Endometrial microvascular endothelial cells (primary cell): Measurements from ENCODE around the gene TGIF2. TPM values are rescaled to one million over a fixed set of nuclear protein-coding genes. Genes with fewer than 3 reads are reported as not detected.
"Not testable (repeated sequence)": the region's sequence is repeated elsewhere in the genome, so short reads cannot be mapped to it uniquely, and the experiment has no call there.

Source experiments
- in situ Hi-C: cut with HindIII; loops from 2 replicates; pipeline ENCODE4 v1.10.0; 2017; ENCODE audit warnings: low sequenced_read_pairs, low pct_unique_long_range_greater_than_20kb; ENCODE audit errors: inconsistent ontology term
- total RNA-seq: library from RNA; depleted of rRNA; stranded (reverse); fragments of >200 nt; gene quantifications from one replicate; pipeline ENCODE4 v1.2.3, GENCODE V29; 2015; ENCODE audit errors: inconsistent ontology term

TGIF2 gene
- total RNA-seq, 1 donor from 2014 or later: 21.9 TPM

DNA sequence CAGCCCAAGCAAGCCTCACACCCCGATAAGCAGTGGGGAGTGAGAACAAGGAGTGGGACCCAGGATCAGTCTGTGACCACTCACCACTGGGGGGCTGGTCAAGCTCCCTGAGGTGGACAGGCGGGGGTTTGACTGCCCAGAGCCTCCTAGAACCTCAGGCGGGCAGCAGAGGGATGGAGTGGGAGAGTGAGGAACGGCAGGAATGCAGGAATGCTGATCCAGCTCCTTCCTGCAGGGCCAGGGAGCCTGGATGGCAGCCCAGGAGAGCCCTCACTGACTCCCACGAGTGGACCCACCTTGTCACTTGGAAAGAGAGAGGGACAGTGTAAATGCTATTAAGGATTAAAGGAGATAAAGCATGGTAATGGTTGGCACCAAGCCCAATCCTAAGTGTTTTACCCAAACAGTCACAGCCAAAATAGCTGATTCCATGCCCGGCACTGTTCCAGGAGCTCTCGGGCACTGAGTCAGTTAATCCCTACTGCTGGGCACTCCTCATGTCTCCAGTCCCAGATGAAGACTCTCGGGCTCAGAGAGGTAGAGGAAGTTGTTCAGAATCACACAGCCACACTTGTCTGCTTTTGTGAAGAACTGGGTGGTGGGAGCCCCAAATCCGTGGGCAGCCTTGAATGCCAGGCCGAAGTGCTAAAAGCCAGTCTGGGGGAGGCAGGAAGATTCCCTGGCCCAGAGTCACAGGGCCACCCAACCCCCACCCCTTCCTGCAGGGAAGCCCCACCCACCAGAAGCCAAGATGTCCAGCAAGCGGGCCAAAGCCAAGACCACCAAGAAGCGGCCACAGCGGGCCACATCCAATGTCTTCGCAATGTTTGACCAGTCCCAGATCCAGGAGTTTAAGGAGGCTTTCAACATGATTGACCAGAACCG, 29.0 kb upstream of the TGIF2 start:
- in situ Hi-C loops: no loop called here

DNA sequence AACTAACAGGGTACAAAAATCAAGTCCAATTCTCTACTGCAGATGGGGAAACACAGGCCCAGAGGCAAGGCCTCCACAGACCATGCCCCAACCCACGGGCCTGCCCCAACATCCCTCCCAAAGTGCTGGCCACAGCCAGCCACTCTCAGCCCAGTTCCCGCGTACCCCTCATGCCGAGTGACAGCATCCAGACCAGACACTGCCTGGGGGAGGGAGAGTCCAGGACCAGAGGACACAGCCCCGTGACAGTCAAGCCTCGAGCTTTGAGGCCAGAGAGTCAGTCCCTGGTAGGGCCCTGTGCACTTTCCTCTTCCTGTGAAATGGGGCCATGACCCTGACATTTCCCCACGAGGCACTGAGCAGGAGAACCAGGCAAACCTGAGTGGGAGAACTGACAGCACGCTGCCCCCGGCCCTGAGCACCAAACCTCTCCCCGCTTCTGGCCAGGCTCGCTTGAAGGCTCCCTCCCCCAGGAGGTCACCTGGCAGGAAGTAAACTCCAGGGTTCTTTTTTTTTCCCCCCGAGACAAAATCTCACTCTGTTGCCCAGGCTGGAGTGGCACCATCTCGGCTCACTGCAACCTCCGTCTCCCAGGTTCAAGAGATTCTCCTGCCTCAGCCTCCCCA, 27.2 kb upstream of the TGIF2 start:
- in situ Hi-C loops: no loop called here

DNA sequence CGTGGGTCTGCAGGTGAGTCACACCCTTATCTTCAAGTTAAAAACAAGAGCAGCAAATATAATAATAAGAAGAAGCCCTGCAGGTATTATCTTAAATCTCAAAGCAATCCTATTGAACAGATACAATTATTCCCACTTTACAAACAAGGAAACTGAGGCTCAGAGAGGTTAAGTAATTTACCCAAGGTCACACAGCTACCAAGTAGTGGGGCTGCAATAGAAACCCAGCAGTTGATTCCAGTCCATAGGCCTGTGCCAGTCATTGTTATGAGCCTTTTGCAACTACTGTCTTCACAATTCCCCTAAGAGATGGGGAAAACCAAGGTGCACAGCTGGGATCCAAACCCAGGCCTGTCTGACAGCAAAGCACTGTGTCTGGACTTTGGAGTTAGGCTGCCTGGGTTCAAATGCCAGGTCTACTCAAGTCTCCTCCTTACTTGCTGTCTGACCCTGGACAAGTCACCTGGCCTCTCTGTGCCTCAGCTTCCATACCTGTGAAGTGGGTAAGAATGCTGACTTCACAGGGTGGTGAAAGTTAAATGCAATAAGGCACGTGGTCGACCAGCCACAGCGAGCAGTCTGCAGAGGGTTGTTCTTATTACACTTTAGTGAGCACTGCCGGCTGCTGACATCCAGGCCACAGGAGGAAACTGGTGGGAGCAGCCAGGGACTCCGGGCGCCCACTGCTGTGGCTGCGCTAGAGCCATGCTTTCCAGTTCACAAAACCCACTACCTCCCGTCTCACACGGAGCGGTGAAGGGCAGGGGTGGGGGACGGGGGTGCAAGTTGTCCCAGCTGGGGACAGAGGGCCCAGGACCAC, 26.0 kb upstream of the TGIF2 start:
- in situ Hi-C loops: no loop called here

DNA sequence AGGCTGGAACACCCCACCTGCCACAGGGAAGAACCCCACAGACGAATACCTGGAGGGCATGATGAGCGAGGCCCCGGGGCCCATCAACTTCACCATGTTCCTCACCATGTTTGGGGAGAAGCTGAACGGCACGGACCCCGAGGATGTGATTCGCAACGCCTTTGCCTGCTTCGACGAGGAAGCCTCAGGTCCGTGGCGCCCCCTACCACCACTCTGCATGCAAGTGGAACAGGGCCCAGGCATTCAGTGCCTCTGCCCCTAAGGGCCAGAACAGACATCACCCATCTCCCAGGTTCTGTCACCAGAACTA, 25.4 kb upstream of the TGIF2 start:
- in situ Hi-C loops: no loop called here

DNA sequence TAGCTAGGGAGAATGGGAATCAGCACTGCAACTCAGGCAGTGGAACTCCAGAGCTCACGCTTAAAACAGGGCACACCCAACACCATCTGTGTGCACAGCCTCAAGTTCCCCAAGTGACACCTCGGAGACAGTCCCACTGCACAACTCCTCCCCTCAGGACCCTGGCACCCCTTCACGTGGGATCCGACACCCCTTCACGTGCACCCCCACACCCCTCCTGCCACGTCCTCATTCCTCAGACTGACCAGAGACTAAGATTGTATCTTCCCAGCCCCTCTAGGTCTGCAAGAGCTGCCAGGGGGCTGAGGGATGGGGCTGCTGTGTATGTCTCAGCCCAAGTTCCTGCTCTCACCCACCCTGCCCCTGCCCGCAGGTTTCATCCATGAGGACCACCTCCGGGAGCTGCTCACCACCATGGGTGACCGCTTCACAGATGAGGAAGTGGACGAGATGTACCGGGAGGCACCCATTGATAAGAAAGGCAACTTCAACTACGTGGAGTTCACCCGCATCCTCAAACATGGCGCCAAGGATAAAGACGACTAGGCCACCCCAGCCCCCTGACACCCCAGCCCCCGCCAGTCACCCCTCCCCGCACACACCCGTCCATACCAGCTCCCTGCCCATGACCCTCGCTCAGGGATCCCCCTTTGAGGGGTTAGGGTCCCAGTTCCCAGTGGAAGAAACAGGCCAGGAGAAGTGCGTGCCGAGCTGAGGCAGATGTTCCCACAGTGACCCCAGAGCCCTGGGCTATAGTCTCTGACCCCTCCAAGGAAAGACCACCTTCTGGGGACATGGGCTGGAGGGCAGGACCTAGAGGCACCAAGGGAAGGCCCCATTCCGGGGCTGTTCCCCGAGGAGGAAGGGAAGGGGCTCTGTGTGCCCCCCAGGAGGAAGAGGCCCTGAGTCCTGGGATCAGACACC, 24.4 kb upstream of the TGIF2 start:
- in situ Hi-C loops: no loop called here

DNA sequence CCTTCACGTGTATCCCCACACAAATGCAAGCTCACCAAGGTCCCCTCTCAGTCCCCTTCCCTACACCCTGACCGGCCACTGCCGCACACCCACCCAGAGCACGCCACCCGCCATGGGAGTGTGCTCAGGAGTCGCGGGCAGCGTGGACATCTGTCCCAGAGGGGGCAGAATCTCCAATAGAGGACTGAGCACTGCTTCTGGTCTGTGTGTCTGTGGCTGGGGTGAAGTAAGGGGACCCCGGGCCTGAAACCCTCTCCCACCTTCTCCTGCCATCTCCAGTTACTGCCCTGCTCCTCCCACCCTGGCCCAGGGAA, 23.8 kb upstream of the TGIF2 start:
- in situ Hi-C loops: no loop called here

DNA sequence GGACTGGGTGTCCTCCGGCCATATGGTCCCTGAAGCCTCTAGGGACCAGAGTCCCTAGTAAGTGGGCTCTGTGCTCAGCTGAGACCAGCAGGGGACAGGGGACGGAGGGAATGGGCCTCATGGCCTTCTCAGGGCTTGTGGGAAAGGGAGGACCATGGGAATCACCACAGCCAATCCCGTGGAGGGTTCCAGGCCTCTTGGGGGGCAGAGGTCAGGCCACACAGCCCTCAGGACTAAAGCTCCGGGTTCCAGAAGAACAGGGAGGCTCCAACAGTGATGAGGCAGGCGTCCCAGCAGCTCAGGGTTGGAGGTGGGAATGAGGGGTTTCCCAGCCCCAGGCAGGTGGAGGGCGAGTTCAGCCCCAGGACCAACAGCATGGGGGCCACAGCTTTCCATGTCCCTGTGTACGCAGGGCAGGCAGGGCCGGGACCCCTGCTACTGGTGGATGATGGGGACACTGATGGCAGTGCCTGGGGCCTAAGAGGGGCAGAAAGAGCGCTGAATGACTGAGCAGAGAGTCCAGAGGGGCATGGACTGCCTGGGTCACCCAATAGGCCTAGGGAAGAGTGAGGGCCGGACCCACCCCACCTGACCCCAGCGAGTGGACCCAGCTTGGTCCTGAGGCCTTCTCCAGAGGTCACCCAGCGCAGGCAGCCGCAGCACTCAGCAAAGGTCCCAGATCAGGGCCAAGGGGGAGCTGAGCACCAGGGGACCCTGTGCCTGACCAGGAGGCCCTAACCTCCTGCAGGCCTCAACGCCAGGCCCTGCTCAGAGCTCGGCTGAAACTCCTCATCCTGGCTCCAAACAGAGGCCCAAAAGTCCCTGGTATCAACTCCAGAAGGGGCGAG, 23.2 kb upstream of the TGIF2 start:
- in situ Hi-C loops: no loop called here

DNA sequence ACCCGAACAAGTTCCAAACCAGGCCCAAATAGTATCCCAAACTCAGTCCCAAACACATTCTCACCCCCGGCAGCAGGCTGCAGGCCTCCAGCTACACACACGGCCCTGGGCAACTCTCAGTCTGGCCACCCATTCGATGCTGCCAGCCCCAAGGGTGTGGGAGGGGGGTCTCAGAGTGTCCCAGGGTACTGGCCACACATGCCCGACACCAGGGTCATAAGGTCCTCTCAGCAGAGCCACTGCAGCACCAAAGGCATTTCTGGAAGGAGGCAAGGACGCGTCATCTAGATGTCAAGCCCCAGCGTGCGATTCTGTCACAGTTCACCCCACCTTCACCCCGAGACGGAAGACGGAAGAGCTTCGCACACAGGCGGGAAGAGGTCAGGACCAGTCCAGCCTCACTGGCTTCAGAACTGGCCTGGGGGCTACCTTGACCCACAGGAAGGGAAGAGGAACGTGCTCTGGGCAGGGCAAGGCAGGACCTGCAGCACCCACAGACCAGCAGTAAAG, 22.6 kb upstream of the TGIF2 start:
- in situ Hi-C loops: no loop called here

DNA sequence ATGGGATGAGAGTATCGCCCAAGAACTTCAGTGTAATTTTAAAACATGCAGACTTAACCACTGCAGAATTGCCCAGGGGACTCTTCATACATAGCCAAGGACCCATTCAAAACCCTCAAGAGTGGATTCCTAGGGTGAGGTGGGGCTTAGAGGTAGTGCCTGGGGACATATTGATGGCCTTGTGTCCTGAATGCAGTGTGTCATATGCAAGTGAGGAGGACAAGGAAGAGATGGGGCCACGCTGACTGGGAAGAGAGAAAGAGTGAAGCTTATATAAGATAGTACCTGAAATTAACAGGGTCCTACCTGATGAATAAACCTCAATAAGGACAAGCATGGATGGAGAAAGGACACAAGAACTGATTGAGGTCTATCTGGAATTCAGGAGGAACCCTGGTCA, 18.1 kb upstream of the TGIF2 start:
- in situ Hi-C loops: no loop called here

DNA sequence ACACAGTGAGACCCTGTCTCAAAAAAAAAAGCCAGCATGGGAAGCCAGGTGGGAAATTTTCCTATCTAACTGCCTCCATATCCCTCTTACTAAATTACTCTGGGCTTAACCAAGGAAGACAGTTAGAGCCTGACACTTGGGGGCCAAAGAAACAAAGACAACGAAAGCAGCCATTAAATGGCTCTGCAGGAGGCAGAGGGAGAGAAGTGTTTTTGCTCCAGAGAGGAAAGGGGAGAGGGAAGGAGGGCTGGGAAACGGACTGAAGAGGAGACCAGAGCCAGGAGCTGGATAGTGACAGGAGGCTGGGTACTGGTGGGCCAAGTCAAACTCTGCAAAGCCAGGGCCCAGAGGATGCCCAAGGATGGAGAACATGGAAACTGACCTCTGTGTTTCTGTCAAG, 10.7 kb upstream of the TGIF2 start:
- in situ Hi-C loops: no loop called here

DNA sequence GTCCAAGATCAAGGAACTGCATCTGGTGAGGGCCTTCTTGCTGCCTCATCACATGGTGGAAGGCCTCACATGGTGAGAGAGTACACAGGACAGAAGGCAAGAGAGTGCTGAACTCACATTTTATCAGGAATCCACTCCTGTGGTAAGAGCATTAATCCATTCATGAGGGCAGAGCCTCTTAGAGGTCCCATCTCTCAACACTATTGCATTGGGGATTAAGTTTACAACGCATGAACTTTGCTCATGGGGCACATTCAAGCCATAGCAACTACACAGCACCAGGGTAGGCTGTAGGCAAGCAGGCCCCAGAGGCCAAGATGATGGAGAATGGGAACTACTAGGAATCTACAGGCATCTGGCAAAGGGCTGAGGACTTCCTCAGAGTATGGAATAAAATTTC, 10.0 kb upstream of the TGIF2 start:
- in situ Hi-C loops: no loop called here

DNA sequence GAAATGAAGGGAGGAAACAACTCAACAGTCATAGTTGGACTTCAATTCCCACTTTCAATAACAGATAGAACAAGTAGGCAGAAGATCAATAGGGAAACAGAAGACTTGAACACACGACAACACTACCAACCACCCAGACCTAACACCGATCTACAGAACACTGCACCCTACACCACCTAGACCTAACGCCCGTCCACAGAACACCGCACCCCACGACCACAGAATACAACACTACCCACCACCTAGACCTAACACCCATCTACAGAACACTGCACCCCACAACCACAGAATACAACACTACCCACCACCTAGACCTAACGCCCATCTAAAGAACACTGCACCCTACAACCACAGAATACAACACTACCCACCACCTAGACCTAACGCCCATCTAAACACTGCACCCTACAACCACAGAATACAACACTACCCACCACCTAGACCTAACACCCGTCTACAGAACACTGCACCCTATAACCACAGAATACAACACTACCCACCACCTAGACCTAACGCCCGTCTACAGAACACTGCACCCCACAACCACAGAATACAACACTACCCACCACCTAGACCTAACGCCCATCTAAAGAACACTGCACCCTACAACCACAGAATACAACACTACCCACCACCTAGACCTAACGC, 9.2 kb upstream of the TGIF2 start:
- in situ Hi-C loops: not testable (repeated sequence)

DNA sequence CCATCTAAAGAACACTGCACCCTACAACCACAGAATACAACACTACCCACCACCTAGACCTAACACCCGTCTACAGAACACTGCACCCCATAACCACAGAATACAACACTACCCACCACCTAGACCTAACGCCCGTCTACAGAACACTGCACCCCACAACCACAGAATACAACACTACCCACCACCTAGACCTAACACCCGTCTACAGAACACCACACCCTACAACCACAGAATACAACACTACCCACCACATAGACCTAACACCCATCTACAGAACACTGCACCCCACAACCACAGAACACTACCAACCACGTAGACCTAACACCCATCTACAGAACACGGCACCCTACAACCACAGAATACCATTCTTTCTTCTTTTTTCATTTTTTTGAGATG, 8.7 kb upstream of the TGIF2 start:
- in situ Hi-C loops: not testable (repeated sequence)

DNA sequence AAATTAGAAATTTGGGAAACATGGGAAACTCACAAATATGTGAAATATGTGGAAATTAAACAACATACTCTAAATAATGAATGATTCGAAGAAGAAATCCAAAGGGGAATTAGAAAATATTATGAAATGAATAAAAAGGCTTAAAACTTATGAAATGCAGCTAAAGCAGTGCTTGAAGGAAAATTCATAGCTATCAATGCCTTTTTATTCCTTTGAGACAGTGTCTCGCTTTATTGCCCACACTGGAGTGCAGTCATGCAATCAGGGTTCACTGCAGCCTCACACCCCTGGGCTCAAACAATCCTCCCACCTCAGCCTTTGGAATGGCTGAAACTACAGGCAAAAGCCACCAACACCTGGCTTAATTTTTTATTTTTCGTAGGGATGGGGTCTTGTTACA, 7.9 kb upstream of the TGIF2 start:
- in situ Hi-C loops: no loop called here

DNA sequence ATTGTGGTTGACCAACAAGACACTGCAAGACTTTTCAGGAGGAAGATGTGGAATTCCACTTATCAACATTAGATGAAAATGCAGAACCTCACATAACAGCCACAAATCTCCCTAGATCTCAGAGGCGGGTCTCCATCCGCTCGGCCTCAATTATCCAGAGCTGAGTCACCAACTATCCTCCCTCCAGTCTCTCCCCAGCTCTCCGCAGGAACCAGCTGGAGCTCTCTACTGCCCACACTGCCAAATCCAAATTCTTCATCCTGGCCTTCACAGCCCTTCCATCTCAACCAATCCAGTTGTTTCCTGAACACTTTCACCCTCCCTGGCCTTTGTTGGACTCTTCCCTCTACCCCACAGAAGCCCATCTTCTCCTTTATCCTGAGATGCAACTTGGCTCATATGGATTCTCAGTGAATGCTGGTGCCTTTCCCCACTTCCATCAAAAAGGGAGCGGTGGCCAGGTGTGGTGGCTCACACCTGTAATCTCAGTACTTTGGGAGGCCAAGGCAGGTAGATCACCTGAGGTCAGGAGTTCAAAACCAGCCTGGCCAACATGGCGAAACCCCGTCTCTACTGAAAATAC, 3.5 kb upstream of the TGIF2 start:
- in situ Hi-C loops: no loop called here

DNA sequence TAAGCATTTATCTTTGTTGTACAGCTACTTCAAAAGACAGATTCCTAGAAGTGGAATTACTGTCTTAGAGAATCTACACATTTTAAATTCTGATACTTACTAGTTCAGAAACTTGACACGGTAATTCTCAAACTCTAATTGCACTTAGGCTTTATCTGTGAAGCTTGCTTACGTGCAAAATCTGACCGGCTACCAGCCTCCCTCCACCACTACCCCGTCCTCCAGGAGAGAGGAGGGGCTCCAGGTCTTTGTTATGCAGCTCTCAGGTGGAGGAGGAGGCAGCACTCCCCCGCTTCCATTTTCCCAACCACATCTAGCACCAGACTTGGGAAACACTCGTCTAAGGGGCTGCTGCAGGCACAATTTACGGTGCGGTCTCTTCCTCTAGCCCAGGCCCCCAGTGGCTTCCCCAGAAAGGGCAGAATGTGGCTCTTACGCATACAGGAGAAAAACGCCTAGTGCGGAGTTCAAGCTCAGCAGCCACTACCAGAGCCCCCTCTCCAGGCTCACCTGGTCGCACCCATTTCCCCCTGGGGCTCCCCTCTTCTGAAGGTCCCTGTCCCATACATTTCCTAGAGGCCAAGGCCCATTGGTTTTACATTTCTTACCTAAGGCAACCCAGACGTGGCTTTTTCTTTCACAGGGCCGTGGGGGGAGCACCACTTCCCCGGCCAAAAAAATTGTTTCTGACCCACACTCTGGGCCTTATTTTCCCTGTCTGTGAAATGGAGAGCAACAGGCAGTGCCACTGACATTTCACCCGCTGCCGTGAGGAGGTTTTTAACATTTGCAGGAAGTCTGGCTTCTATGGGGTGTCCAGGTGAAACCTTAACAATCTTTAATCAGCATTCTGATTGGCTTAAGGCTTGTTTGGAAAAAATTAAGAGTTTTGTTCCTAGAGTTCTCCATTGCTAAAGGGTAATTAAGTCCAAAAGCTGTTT, 1.6 kb upstream of the TGIF2 start:
- in situ Hi-C loops: no loop called here
